ENCODE results near the gene MAPK8IP1. TPM values are rescaled to one million over a fixed set of nuclear protein-coding genes. Genes with fewer than 3 reads are reported as not detected.

MAPK8IP1 gene
- total and polyA plus RNA-seq, 12 donors: 2.6 to 8.0 (median 6.5) TPM

DNA sequence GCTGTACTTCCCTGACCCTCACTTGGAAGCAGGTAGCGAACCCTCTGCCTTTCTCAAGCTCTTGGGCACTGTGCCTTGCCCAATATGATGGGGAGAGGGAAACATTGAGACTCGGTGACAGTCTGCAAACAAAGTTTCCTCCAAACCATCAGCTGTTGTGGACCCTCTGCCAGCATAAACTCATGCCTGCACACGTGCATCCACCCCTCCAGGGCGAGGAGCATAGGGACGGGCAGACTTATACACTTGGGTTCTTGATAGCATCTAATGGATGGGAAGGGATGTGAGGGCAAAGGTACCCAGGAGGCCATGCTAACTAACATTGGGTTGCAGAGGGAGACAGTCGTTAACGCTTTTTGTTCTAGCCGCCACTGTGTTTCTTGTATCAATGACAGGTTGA, 8.2 kb upstream of the MAPK8IP1 start:
- intact Hi-C loops (cut with DNase I): loop anchor here in 4 of 10 donors (10.0 kb wide), 1 partner anchor 128 kb away; no protein-coding TSS in a partner anchor
- TF ChIP-seq CTCF (IDR thresholded peaks at IDR 0.05): no peak
- Histone ChIP-seq H3K4me1 (peaks cover 0 to 24% (median 6%) of the 10 kb centered on the region in 9 donors), H3K36me3 (peaks cover 0 to 100% (median 54%) of the 10 kb centered on the region in 9 donors), H3K9me3 (no peaks in the 10 kb centered on the region), H3K4me3 (no peak overlapping the region), H3K27ac (no peak overlapping the region), H3K27me3 (no peaks in the 10 kb centered on the region)
- 90 to 92% methylated on average over 8 of the region's 8 CpGs for WGBS, 2 donors
- no peak for ATAC-seq
- no peak for DNase-seq

- DNase-seq: no peak
- Histone ChIP-seq H3K27ac (no peak overlapping the region), H3K27me3 (no peaks in the 10 kb centered on the region), H3K4me3 (no peak overlapping the region), H3K9me3 (no peaks in the 10 kb centered on the region), H3K4me1 (peaks cover 0 to 24% (median 5%) of the 10 kb centered on the region in 9 donors), H3K36me3 (peaks cover 0 to 100% (median 53%) of the 10 kb centered on the region in 9 donors)
- no peak for ATAC-seq
- intact Hi-C loops (cut with DNase I): loop anchor here in 4 of 10 donors (10.0 kb wide), 1 partner anchor 127 kb away; no protein-coding TSS in a partner anchor
- no peak for TF ChIP-seq CTCF (IDR thresholded peaks at IDR 0.05)
- WGBS, 2 donors: 90 to 91% methylated on average over 3 of the region's 3 CpGs
Measured at GRCh38 chr11:45877845-45878244, 7.6 kb upstream of the MAPK8IP1 start.

DNA sequence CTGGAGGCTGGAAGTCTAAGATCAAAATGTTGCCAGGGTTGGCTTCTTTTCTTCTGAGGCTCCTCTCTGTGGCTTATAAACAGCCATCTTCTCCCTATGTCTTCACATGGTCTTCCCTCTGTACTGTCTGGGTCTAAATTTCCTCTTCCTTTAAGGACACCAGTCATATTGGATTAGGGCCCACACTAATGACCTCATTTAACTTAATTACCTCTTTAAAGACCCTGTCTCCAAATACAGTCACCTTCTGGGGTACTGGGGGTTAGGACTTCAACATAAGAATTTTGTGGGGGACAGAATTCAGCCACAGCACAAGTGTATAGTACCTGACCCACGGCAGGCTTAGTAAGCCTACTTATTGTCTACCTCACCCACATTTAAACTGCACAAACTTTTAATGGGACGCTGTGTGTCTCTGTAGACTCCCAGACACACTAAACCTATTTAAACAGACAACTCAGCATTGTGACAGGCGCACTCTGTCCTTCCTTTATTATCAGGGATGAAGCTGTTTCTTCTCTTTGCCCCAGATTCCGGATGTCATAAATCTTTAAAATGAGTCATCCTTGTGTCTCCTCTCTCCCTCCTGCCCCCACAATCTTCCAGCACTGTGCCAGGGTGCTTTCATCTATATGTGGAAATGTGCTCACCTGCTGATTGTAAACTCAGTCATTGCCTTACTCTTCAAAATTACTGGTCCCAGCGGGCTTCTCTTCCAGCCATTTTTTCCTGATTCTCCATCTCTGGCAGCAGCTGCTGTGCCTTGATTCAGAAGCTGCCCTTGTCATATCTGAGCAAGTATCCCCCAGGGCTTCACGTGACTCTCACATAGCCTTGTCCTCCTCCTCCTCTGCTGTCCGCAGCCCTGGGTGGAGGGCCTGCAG, 5.4 kb upstream of the MAPK8IP1 start:
- Histone ChIP-seq H3K27ac (no peak overlapping the region), H3K9me3 (no peaks in the 10 kb centered on the region), H3K4me1 (peaks cover 0 to 26% (median 6%) of the 10 kb centered on the region in 9 donors), H3K4me3 (no peak overlapping the region), H3K36me3 (peaks cover 0 to 86% (median 32%) of the 10 kb centered on the region in 9 donors), H3K27me3 (no peaks in the 10 kb centered on the region)
- ATAC-seq (no peak), DNase-seq (no peak)
- intact Hi-C loops (cut with DNase I): loop anchor here in 4 of 10 donors (10.0 kb wide), 1 partner anchor 125 kb away; no protein-coding TSS in a partner anchor
- no peak for TF ChIP-seq CTCF (IDR thresholded peaks at IDR 0.05)
- WGBS, 2 donors: 70% methylated on average over 7 of the region's 7 CpGs

GRCh38 chr11:45880772-45881570, 4.5 kb upstream of the MAPK8IP1 start:
- ATAC-seq: peak in 1 of 8 donors; percentile 5
- H3K36me3 ChIP-seq: peaks cover 0 to 77% (median 32%) of the 10 kb centered on the region in 9 donors

More at GRCh38 chr11:45880772-45881570, 4.5 kb upstream of the MAPK8IP1 start:
- TF ChIP-seq CTCF (IDR thresholded peaks at IDR 0.05): no peak
- no peaks in the 10 kb centered on the region for H3K9me3 ChIP-seq
- intact Hi-C loops (cut with DNase I): no loop called here
- no peak for DNase-seq
- H3K4me3 ChIP-seq: no peak overlapping the region
- no peak overlapping the region for H3K27ac ChIP-seq
- peaks cover 0 to 31% (median 8%) of the 10 kb centered on the region in 9 donors for H3K4me1 ChIP-seq
- H3K27me3 ChIP-seq: peaks cover 0 to 4% (median 0%) of the 10 kb centered on the region in 7 donors
- WGBS, 2 donors: 69 to 70% methylated on average over 15 of the region's 15 CpGs

All from heart right ventricle (tissue), 16 donors.